Measurements from ENCODE around the gene IRAK2. TPM values are rescaled to one million over a fixed set of nuclear protein-coding genes. Genes with fewer than 3 reads are reported as not detected.

IRAK2 gene
- total and polyA plus RNA-seq, 12 donors: 0.73 to 3.6 (median 1.3) TPM

DNA sequence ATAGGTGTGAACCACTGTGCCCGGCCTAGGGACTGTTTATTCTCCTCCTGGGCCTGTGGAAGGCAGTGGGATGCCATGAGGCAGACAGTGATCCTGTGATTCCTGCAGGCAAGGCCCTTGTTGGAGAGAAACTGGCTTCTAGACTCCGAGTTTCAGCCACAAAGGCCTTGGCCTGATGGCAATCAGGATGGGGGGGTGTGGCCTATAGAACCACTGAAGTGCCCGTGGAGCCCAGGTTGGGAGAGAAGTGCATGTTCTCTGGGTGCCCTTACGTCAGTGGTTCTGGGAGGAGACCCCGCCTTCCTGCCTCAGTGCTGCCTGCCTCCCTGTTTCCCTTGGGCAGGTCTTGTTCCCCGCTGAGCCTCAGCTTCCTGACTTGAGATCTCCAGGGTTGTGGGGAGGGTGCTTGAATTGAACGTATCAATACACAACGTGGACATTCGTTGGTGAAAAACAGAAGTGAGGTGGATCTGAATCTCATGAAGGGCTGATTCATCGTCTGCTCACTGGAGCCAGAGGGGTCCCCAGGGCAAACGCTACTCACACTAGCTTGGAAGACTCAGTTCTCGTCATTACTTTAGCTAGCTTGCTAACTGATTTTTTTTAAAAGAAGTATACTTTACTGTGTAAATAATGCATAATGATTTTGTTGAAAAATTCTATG, 31.8 kb downstream of the IRAK2 start:
- Histone ChIP-seq H3K36me3 (peaks cover 0 to 15% (median 0%) of the 10 kb centered on the region in 9 donors), H3K27ac (peak overlapping the region in 6 of 10 donors; percentile 2 to 89 (median 37)), H3K4me3 (no peak overlapping the region), H3K9me3 (no peaks in the 10 kb centered on the region), H3K4me1 (peaks cover 12 to 83% (median 49%) of the 10 kb centered on the region in 9 donors), H3K27me3 (no peaks in the 10 kb centered on the region)
- intact Hi-C loops (cut with DNase I): no loop called here
- TF ChIP-seq CTCF (IDR thresholded peaks at IDR 0.05): no peak
- no peak for ATAC-seq
- 70 to 76% methylated on average over 12 of the region's 12 CpGs for WGBS, 2 donors
- peak in 1 of 2 donors; percentile 37 for DNase-seq

- TF ChIP-seq CTCF (IDR thresholded peaks at IDR 0.05): no peak
- Histone ChIP-seq H3K27ac (peak overlapping the region in 2 of 10 donors; percentile 41 to 81), H3K4me3 (no peak overlapping the region), H3K36me3 (peaks cover 0 to 28% (median 0%) of the 10 kb centered on the region in 9 donors), H3K27me3 (no peaks in the 10 kb centered on the region), H3K9me3 (no peaks in the 10 kb centered on the region), H3K4me1 (peaks cover 4 to 66% (median 33%) of the 10 kb centered on the region in 9 donors)
- no peak for ATAC-seq
- no peak for DNase-seq
- 80 to 85% methylated on average over 4 of the region's 4 CpGs for WGBS, 2 donors
- intact Hi-C loops (cut with DNase I): no loop called here
Measured at GRCh38 chr3:10198226-10198625, 33.5 kb downstream of the IRAK2 start.

GRCh38 chr3:10198761-10199649, 34.3 kb downstream of the IRAK2 start:
- WGBS, 2 donors: 66 to 67% methylated on average over 12 of the region's 12 CpGs
- DNase-seq: no peak
- H3K27ac ChIP-seq: peak overlapping the region in 4 of 10 donors; percentile 5 to 81 (median 39)
- H3K9me3 ChIP-seq: no peaks in the 10 kb centered on the region
- no peaks in the 10 kb centered on the region for H3K27me3 ChIP-seq
- TF ChIP-seq CTCF (IDR thresholded peaks at IDR 0.05): no peak
- peaks cover 0 to 36% (median 0%) of the 10 kb centered on the region in 9 donors for H3K36me3 ChIP-seq
- H3K4me3 ChIP-seq: no peak overlapping the region
- peak in 6 of 8 donors; percentile 24 to 66 (median 42) for ATAC-seq
- peaks cover 3 to 59% (median 27%) of the 10 kb centered on the region in 9 donors for H3K4me1 ChIP-seq
- intact Hi-C loops (cut with DNase I): no loop called here

DNA sequence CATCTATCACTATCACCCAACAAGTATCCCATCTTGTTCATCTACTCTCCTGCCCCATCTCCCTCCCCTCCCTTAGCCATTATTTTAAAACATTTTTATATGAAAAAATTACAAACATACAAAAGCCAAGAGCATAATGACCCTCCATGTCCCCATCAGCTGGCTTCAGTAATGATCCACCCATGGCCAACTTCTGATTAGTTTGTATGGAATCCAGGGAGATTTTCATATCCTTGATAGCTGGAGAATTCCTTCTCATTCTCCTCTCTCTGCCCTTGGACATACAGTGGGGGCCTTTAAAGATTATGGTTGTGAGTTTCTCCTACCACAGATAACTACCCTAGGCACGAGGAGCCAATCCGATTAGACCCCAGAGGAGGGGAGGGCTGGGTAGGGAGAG, 40.2 kb downstream of the IRAK2 start:
- no peaks in the 10 kb centered on the region for H3K9me3 ChIP-seq
- 82 to 86% methylated on average over 2 of the region's 2 CpGs for WGBS, 2 donors
- H3K4me3 ChIP-seq: no peak overlapping the region
- DNase-seq (no peak), ATAC-seq (no peak)
- H3K4me1 ChIP-seq: peaks cover 0 to 21% (median 0%) of the 10 kb centered on the region in 9 donors
- no peak for TF ChIP-seq CTCF (IDR thresholded peaks at IDR 0.05)
- H3K27ac ChIP-seq: peak overlapping the region in 1 of 10 donors; percentile 76
- intact Hi-C loops (cut with DNase I): no loop called here
- H3K36me3 ChIP-seq: peaks cover 0 to 59% (median 0%) of the 10 kb centered on the region in 9 donors
- H3K27me3 ChIP-seq: no peaks in the 10 kb centered on the region

All from heart right ventricle (tissue), 16 donors.